GM19324 (cell line): Measurements from ENCODE around the gene GAMT.

ENCODE experiments used
- ATAC-seq: cut with Tn5 transposase; IDR thresholded peaks from one replicate; pipeline ENCODE4 v1.9.1; 2021; ENCODE audit warnings: mild to moderate bottlenecking, moderate library complexity; ENCODE audit not compliant: unreplicated experiment, low FRiP score

Gene GAMT

DNA sequence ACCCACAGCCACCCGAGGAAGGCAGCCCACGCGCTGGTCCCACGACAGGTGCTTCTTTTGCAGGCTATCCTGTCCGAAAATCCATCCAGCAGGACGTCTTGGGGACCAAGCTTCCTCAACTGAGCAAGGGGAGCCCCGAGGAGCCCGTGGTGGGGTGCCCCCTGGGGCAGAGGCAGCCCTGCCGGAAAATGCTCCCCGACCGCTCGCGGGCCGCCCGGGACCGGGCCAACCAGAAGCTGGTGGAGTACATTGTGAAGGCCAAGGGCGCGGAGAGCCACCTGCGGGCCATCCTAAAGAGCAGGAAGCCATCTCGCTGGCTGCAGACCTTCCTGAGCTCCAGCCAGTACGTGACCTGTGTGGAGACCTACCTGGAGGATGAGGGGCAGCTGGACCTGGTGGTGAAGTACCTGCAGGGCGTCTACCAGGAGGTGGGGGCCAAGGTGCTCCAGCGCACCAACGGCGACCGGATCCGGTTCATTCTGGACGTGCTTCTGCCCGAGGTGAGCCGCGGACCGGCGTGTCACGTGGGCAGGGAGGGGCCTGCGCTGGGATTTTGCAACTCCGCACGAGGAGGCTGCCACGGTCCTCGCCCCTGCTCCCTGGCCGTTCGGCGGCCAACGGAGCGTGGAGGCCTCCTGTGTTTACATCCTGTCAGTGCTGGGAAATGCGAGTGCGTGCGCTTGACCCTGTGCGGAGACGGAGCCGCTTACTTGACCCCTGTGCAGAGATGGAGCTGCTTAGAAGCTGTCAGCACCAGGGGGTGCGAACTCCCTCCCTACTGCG lies 30.6 kb downstream of the GAMT start:
- no peak for ATAC-seq

DNA sequence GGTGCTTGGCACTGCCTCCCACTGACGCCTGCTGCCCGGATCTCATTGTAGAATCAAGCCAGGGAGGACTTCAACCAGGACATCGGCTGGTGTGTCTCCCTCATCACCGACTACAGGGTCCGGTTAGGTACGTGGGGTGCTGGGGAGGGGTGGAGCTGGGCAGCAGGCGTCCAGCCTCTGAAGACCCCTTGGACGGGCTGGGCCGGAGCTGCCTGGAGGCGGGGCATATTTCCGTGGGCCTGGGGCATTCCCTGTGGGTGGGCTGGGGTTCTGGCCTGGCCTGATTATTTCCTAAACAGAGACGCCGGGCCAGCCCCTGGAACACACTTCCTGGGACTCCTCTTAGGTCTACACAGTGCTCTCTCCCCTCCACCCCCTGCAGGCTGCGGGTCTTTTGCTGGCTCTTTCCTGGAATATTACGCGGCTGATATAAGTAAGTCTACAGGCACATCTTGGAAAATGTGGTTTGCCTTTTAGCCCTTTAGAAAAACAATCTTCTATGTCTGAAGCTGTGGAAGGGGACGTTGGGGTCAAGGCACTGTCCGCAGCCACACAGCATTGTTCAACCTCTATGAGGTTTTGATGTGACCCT lies 32.0 kb downstream of the GAMT start:
- ATAC-seq = no peak

DNA sequence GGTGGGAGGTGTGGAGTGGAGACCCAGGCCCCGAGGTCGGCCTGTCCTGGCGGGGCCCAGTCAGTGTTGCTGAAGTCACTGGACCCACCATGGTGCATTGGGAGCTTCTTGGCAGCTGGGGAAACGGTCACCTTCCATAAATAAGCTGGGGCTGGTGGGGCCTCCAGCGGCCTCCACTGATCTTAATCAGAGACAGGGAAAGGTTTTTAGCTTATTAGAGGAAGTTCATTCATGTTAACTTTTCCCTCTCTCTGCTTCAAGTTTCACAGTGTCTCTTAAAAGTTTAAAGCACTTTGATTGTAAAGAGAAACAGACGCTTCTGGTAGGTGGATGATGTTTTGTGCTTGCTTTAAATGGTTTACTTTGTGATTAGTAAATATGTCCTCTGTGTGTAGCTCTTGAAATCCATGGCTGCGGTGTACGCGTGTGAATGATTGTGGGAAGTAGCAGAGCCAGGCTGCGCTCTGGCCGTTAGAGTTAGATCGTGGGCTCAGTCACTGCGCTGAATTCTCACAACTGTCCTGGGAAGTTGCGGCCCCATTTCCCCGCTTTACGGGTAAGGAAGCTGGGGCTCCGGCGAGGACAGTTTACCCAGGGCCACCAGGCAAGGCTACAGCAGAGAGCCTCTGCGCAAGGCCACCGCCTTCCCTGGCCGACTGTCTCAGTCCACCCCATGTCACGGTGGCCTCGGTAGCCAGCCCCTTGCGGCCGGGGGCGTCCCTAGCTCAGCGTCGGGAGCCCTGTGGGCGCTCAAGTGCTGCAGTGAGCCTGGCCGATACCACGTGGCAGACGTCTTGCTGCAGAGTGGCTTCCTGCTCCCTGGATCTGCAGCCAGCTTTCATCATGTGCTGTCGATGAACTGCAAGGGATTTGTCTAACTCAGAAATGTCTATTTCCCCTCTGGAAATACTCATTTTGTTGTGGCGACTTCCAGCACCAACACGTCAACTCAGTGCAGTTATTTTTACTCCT lies 34.2 kb downstream of the GAMT start:
- no peak for ATAC-seq

DNA sequence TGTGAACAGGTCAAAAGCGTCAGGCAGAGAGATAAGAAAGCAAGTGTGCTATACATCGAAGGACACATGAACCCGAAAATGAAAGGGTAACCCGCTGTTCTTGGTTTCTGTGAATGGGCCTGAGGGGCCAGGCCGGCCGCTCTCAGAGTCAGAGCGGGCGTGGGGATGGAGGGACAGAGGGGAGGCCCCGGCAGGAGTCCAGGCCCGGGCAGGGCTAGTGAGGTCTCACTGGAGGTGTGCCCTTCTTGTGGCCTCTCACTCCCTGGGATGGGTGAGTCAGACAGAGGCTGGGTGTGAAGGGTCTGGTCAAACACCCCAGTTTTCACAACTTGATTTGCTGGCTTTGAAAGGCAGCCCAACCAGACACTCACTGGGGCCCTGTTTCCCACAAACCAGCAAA lies 35.0 kb downstream of the GAMT start:
- ATAC-seq = no peak

DNA sequence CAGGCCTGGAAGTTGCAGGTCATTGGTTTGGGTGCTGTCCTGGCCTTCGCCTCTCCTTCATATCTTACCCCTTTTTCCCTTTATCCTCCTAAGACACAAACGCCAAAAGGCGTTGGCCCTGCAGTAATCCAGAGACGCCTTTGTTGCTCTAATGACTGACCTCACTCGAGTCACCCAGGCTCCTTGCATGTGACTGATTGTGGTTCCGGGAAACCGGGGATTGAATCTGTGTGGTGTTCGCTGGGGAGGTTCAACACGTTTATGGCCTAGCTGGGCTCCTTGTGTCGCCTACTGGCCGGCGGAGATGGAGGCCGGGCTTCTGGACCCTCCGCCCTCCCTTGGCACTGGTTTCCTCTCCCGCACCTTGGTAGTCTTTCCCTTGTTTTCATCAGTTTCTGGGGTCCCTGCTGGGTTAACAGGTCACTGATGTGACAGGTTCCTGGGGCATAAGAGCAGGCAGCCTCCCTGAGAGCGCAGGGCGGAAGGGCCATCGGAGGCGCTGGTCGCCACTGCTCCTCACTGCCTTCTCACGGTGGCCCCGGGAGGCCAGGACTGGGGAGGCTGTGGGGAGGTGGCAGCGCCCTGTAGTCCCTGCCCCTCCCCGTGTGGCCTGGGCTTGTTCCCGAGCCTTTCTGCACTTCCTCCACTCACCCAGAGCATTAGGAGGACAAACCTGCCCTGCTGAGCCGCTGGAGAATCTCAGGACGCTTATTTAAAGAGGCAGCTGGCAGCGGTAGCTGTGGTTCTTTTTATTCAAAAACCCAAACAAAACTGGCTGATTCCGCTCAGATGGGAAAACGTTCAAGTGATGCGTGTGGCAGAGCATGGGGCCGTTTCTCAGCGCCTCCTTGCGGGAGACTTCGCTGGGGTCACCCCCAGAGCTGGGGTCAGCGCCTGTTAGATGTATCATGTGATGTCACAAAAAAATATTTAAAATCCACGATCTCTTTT lies 35.7 kb downstream of the GAMT start:
- ATAC-seq = no peak

DNA sequence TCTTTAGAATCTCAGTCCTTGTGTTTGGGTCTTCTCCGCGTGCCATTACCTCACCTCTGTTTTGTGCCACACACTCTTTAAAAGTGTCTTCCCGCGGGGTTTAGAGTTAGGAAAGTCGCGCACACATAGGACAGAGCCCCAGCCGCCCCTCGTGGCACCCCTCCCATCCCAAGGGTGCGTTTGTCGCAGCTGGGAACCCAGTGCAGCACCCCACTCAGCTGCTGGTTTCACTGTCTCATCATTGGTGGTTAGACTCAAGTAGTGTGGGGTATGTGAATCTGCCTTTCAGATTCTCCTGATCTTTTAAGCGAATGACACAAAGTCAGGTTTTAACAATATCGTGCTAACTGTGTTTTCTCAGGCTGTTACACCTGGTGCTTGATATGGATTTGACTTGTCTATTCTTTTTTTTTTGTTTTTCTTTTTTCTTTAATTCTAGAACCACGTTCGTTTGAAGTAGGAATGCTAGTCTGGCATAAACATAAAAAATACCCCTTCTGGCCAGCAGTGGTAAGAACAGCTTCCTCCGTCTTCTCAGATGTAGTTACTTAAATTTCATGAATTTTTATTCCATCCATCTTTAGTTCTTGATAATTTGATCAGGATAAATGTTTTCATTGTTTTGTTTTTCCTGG lies 37.2 kb downstream of the GAMT start:
- no peak for ATAC-seq

DNA sequence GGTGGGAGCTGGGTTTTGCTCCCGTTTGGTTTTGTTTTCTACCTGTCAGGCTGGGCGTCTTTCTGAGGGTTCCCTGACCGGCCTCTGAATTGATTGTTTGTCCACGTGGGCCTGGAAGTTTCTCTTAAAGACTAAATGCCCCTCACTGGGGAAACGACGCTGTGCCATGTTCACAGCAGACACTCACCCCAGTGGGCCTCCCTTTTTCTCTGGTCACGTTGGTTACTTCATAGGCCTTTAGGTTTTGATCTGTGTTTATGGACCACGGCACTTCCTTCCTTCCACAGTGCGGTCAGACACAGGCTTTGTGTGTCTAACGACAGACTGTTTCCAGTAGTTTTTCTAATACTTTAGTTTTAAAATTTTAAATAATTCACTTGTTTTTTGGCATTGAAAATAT lies 37.7 kb downstream of the GAMT start:
- ATAC-seq = no peak

DNA sequence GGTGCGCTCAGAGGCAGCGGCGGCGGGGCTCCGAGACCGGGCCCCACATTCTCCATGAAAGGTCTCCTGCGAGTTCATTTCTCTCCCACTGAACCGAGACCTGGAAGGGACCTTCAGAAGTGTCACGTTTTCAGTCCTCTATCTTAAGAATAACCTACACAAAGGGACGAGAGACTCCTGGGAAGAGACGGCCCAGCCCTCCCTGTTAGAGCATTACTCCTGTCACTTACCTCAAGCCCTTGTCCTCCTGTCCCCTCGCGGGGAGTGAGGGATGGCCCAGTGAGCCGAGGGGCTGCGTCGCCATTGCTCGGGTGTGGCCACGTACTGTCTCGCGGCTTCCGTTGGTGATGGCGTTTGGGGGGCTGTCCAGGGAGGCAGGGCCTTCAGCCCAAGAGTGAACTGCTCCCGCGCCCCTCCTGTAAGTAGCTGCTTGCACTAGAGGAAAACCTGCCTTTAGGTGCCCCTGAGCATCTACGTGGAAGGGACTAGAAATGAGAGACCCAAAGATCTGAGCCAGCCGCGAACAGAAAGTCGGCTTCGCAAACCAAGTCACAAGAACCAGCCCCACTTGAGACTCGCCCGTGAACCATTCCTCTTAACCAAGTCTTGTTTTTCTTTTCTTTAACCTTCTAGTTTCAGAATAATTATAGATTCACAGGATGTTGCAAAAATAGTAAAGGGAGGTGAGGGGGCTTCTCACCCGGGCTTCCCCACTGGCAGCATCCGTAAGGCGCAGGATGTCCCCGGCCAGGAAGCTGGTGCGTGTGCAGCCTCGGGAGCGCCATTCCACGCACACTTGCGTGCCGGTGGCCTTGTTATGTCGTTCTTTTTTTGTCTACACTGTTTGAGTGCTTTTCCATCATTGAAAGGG lies 38.7 kb downstream of the GAMT start:
- ATAC-seq = no peak

DNA sequence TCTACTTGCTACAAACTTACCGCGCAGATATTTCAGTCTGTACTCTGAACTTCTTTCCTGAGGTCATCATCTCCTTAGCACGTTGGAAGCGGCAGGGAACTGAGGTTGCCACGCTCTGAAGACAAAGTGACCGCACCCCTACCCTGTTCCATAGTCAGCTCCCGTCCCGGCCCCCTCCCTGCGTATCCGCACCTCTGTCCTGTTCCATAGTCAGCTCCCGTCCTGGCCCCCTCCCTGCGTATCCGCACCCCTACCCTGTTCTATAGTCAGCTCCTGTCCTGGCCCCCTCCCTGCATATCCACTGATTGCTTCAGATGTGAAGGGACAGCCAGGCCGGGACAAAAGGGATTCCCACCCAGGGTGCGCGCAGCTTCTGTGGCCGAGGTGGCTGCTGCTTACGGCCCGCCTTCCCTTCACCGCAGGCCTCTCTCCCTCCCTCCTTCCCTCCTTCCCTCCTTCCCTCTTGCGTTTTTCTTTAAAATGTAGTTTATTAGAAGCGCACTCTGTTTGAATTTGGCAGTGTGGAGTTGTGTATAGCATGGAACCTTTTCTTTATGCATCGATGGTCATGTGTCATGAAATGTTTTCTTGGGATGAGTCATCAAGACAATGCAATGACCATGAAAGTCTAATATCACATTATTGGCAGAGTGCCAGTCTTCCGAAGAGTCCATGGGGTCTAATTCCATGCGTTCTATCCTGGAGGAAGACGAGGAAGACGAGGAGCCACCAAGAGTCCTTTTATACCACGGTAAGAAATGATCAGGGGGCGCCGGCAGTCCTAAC lies 39.5 kb downstream of the GAMT start:
- ATAC-seq = no peak

DNA sequence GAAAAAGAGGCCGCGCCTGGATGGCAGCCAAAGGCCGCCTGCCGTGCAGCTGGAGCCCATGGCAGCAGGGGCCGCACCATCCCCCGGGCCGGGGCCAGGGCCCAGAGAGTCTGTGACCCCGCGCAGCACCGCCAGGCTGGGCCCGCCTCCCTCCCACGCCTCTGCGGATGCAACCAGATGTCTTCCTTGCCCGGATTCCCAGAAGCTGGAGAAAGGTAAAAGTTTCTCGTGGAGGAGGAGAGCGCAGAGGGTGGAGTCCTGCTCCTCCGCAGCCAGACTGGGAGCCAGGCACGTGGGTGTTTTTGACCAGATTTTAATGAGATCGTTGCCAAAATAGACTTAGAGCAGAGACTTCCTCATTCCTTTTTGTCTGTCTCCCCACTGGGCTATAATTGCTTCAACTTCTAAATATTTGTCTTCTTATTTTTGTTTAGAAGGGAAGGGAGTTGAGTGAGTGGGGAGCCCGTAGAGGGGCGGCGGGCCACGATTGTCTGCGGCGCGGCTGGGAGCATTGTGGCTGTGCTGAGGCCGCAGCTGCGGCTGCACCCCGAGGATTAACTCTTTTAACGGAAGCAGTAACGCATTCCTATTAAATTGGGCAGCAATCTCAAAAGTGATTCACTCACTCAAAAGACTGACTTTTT lies 40.4 kb downstream of the GAMT start:
- no peak for ATAC-seq

DNA sequence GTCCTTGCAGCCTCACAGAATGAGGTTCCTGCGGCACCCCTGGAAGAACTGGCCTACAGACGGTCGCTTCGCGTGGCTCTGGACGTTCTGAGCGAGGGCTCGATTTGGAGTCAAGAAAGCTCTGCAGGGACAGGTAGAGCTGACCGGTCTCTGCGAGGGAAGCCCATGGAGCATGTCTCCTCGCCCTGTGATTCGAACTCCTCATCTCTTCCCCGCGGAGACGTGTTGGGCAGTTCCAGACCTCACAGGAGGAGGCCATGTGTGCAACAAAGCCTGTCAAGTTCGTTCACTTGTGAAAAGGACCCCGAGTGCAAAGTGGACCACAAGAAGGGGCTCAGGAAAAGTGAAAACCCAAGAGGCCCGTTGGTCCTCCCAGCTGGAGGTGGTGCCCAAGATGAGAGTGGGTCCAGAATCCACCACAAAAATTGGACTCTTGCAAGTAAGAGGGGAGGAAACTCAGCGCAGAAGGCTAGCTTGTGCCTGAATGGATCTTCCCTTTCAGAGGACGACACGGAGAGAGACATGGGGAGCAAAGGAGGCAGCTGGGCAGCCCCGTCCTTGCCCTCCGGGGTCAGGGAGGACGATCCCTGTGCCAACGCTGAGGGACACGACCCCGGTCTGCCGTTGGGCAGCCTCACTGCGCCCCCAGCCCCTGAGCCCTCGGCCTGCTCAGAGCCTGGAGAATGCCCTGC lies 41.1 kb downstream of the GAMT start:
- ATAC-seq = no peak

DNA sequence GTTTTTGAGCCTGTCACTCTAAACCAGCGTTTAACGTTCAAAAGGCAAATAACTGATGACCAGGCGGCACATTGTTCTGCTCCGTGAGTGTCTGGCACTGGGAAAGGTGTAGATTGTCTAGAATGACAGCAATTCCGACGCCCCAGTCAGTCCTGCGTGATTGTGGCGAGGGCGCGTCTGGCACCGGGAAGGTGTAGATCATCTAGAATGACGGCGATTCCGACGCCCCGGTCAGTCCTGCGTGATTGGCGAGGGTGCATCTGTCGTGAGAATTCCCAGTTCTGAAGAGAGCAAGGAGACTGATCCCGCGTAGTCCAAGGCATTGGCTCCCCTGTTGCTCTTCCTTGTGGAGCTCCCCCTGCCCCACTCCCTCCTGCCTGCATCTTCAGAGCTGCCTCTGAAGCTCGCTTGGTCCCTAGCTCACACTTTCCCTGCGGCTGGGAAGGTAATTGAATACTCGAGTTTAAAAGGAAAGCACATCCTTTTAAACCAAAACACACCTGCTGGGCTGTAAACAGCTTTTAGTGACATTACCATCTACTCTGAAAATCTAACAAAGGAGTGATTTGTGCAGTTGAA lies 43.7 kb downstream of the GAMT start:
- ATAC-seq = no peak

DNA sequence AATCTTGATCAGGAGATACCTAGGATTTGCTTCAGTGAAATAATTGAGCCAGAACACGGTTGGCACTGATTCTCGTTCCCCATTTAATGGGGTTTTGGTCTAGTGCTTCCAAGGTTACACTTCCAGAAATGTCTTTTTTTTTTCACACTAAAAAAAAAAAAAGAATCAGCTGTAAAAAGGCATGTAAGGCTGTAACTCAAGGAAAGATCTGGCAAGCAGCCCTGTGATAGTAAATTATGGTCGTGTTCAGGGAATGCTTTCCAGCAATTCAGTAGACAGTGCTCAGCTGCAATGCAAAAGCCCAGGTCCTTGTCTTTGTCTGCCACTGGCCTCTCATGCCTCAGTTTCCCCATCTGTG lies 44.9 kb downstream of the GAMT start:
- no peak for ATAC-seq

DNA sequence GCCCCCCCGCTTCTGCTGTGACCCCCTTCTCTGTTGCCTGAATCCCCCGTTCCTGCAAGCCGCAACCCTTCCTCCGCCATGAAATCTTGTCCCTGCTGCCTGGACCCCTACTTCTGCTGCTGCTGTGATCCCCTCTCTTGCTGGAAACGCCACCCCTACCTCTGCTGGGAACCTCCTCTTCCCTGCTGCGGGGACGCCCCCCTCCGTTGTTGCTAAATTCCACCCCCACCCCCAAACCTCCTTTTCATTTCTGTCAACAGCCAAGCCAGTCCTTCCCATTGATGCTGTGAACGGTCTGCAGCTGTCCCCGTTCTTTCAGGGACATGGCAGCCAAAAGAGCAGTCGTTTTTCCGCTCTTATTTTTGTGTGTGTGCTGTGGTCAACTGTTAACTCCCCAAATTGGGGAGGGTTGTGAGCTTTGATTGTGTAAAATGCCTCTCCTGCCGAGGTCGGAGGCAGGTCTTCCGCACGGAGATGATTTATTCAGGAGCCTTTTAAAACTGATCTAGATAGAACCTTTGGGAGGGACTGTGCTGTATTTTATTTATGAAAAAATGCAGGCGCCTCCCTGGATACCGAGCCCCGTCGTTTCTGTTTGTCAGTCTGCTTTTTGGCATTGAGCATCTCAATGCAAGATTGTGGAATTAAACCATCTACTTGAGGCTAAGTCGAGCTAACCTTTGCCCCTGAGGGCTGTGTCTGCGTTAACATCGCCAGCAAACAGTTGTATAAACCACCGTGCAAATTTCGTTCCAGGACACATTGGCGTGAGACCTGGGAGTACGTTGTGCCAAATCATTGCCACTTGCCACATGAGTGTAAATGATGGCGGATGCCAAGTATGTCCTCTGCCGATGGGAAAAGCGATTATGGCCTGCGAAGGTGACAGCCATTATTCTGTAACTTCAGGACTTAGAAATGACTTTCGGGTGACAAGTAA lies 45.5 kb downstream of the GAMT start:
- ATAC-seq = no peak

DNA sequence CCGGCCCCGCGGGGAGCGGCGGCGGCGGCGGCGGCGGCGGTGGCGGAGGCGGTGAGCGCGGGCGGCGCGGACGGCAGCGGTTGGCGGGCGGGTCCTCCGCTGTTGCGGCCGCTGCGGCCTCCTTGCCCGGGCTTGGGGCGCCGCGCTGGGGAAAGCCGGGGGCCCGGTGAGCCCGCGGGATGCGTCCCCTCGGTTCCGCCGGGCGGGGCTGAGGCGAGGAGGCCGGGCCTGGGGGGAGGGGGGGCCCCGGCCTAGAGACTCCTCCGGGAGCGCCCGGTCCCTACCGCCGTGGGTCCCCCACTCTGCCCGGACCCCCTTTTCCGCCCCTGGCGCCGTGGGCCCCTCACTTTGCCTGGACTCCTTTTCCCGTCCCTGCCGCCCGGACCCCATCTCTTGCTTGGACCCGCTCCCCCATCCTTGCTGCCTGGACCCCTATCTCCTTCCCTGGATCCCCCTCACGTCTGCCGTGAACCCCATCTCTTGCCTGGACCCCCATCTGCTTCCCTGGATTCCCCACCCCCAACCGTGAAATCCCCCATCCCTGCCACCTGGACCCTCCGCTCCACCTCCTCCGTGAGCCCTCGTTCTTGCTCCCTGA lies 46.3 kb downstream of the GAMT start:
- no peak for ATAC-seq
